GM23338 (cell line): ENCODE results near the gene MSL3B.

ENCODE experiments used
- ATAC-seq: fragments of 200-7000 bp; cut with Tn5 transposase; 3 replicates; pipeline ENCODE4 v1.9.1; 2020
- DNase-seq: peaks from one replicate; pipeline ENCODE4 v3.0.0-alpha.2; 2015; ENCODE audit warnings: low spot score
- H2AFZ ChIP-seq: fragments of 200-600 bp; sonication (generic); 2 replicates; pipeline ENCODE4 v1.8.0; 2016; ENCODE audit warnings: antibody characterized with exemption, mild to moderate bottlenecking, moderate library complexity
- H3F3A ChIP-seq: fragments of 200-600 bp; sonication (generic); replicated peaks from 2 replicates; pipeline ENCODE4 v1.8.0; 2017; ENCODE audit warnings: antibody characterized with exemption, mixed run types, low read depth
- H3K27ac ChIP-seq: fragments of 200-600 bp; sonication (generic); 2 replicates; pipeline ENCODE4 v1.6.1; 2016; ENCODE audit warnings: low read depth
- H3K27me3 ChIP-seq: fragments of 200-600 bp; sonication (generic); 2 replicates; pipeline ENCODE4 v1.8.0; 2016; ENCODE audit warnings: mild to moderate bottlenecking, mixed run types, moderate library complexity; ENCODE audit not compliant: insufficient read depth
- H3K36me3 ChIP-seq: fragments of 200-600 bp; sonication (generic); 2 replicates; pipeline ENCODE4 v1.8.0; 2016; ENCODE audit warnings: mild to moderate bottlenecking; ENCODE audit not compliant: insufficient read depth
- H3K4me1 ChIP-seq: fragments of 200-600 bp; sonication (generic); 2 replicates; pipeline ENCODE4 v1.8.0; 2016; ENCODE audit warnings: mild to moderate bottlenecking, moderate library complexity; ENCODE audit not compliant: insufficient read depth
- H3K4me2 ChIP-seq: fragments of 200-600 bp; sonication (generic); 2 replicates; pipeline ENCODE4 v1.7.1; 2017; ENCODE audit warnings: mixed run types
- H3K4me3 ChIP-seq: fragments of 200-600 bp; sonication (generic); 2 replicates; pipeline ENCODE4 v1.6.1; 2016; ENCODE audit warnings: mixed run types
- H3K79me2 ChIP-seq: fragments of 200-600 bp; sonication (generic); replicated peaks from 2 replicates; pipeline ENCODE4 v1.8.0; 2017; ENCODE audit warnings: mild to moderate bottlenecking; ENCODE audit not compliant: insufficient read depth
- H3K9me2 ChIP-seq: fragments of 200-600 bp; sonication (generic); 2 replicates; pipeline ENCODE4 v1.8.0; 2017; ENCODE audit not compliant: insufficient read depth
- H4K20me1 ChIP-seq: fragments of 200-600 bp; sonication (generic); replicated peaks from 2 replicates; pipeline ENCODE4 v1.8.0; 2017; ENCODE audit warnings: mild to moderate bottlenecking; ENCODE audit not compliant: insufficient read depth
- H3K27ac Mint-ChIP-seq: 2 replicates; pipeline ENCODE4 v1.8.0; 2020; ENCODE audit warnings: inconsistent platforms, mild to moderate bottlenecking, moderate library complexity, mixed read lengths
- H3K27me3 Mint-ChIP-seq: 3 replicates; pipeline ENCODE4 v1.8.0; 2022; ENCODE audit warnings: low read depth, mild to moderate bottlenecking, moderate library complexity, mixed read lengths, inconsistent platforms; ENCODE audit not compliant: insufficient read depth, poor library complexity
- H3K36me3 Mint-ChIP-seq: 3 replicates; pipeline ENCODE4 v1.8.0; 2021; ENCODE audit warnings: low read depth, mild to moderate bottlenecking, inconsistent platforms, moderate library complexity, mixed read lengths
- H3K4me1 Mint-ChIP-seq: 3 replicates; pipeline ENCODE4 v1.8.0; 2020; ENCODE audit warnings: mild to moderate bottlenecking, inconsistent platforms, mixed read lengths
- H3K4me3 Mint-ChIP-seq: 3 replicates; pipeline ENCODE4 v1.8.0; 2021; ENCODE audit warnings: moderate library complexity, mild to moderate bottlenecking, inconsistent platforms, mixed read lengths
- H3K9me3 Mint-ChIP-seq: 3 replicates; pipeline ENCODE4 v1.8.0; 2020; ENCODE audit warnings: moderate library complexity, mild to moderate bottlenecking, inconsistent platforms, mixed read lengths
- CREB1 ChIP-seq: fragments of 250-450 bp; sonication (Bioruptor Pico); IDR thresholded peaks from 2 replicates; pipeline ENCODE4 v1.5.0; 2020; ENCODE audit warnings: low read depth, mild to moderate bottlenecking, moderate library complexity
- ETS1 ChIP-seq: IDR thresholded peaks from 2 replicates; pipeline ENCODE4 v1.6.1; 2016; ENCODE audit warnings: antibody characterized with exemption
- EZH2 ChIP-seq: fragments of 200-600 bp; sonication (generic); IDR thresholded peaks from one replicate; pipeline ENCODE4 v1.8.0; 2017; ENCODE audit warnings: antibody characterized with exemption, mild to moderate bottlenecking, low read depth; ENCODE audit not compliant: unreplicated experiment
- EZH2phosphoT487 ChIP-seq: fragments of 200-600 bp; sonication (generic); IDR thresholded peaks from one replicate; pipeline ENCODE4 v1.8.1; 2018; ENCODE audit warnings: antibody characterized with exemption; ENCODE audit not compliant: unreplicated experiment
- JUNB ChIP-seq: IDR thresholded peaks from one replicate; pipeline ENCODE4 v1.6.1; 2016; ENCODE audit warnings: antibody characterized with exemption; ENCODE audit not compliant: unreplicated experiment
- NANOG ChIP-seq: IDR thresholded peaks from 2 replicates; pipeline ENCODE4 v1.6.1; 2016; ENCODE audit warnings: antibody characterized with exemption, borderline replicate concordance
- POLR2AphosphoS5 ChIP-seq: IDR thresholded peaks from 2 replicates; pipeline ENCODE4 v1.6.1; 2016; ENCODE audit warnings: antibody characterized with exemption, low read depth
- REST ChIP-seq: IDR thresholded peaks from one replicate; pipeline ENCODE4 v1.6.1; 2018; ENCODE audit warnings: antibody characterized with exemption; ENCODE audit not compliant: unreplicated experiment
- STAT1 ChIP-seq: IDR thresholded peaks from one replicate; pipeline ENCODE4 v1.6.1; 2016; ENCODE audit warnings: antibody characterized with exemption; ENCODE audit not compliant: unreplicated experiment
- ZNF114 ChIP-seq: fragments of 250-450 bp; sonication (Bioruptor Pico); IDR thresholded peaks from 2 replicates; pipeline ENCODE4 v1.5.0; 2020; ENCODE audit warnings: mild to moderate bottlenecking, moderate library complexity
- ZNF331 ChIP-seq: fragments of 250-450 bp; sonication (Bioruptor Pico); IDR thresholded peaks from 2 replicates; pipeline ENCODE4 v1.5.0; 2020; ENCODE audit warnings: low read depth, mild to moderate bottlenecking, moderate library complexity
- TF ChIP-seq, protein P1 (sequence below), 2 experiments: fragments of 200-600 bp in 1 of 2; sonication (generic) in 1 of 2; conservative IDR thresholded peaks; 2 replicates each; pipeline versions ENCODE4 v1.5.1 to v1.6.1; 2016 to 2017; ENCODE audit warnings: antibody characterized with exemption in 2 of 2, low read depth in 2 of 2, mild to moderate bottlenecking in 2 of 2, moderate library complexity in 1 of 2
- TF ChIP-seq, protein P2 (sequence below): fragments of 250-450 bp; sonication (Bioruptor Pico); IDR thresholded peaks from 2 replicates; pipeline ENCODE4 v1.5.0; 2020; ENCODE audit warnings: mild to moderate bottlenecking, moderate library complexity

The MSL3B gene

GRCh38 chr2:233829193-233830110 is 38.7 kb downstream of the MSL3B start:
- H4K20me1 ChIP-seq: no peaks in the 10 kb centered on the region; the same call in 1 of the 2 replicates
- H3K27ac ChIP-seq: no peak overlapping the region
- ATAC-seq: no peak
- no peak for TF ChIP-seq ZNF114
- TF ChIP-seq NANOG: no peak
- TF ChIP-seq EZH2phosphoT487: no peak
- TF ChIP-seq, protein P1, sequence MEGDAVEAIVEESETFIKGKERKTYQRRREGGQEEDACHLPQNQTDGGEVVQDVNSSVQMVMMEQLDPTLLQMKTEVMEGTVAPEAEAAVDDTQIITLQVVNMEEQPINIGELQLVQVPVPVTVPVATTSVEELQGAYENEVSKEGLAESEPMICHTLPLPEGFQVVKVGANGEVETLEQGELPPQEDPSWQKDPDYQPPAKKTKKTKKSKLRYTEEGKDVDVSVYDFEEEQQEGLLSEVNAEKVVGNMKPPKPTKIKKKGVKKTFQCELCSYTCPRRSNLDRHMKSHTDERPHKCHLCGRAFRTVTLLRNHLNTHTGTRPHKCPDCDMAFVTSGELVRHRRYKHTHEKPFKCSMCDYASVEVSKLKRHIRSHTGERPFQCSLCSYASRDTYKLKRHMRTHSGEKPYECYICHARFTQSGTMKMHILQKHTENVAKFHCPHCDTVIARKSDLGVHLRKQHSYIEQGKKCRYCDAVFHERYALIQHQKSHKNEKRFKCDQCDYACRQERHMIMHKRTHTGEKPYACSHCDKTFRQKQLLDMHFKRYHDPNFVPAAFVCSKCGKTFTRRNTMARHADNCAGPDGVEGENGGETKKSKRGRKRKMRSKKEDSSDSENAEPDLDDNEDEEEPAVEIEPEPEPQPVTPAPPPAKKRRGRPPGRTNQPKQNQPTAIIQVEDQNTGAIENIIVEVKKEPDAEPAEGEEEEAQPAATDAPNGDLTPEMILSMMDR (conservative IDR thresholded peaks at IDR 0.05; ENCODE audit: low read depth in 2 of 2): no peak
- no peak for TF ChIP-seq CREB1
- TF ChIP-seq JUNB: no peak
- TF ChIP-seq REST: no peak
- no peak for TF ChIP-seq ETS1
- no peak for TF ChIP-seq POLR2AphosphoS5
- no peak for TF ChIP-seq ZNF331 (CRISPR knock-in tag)
- no peak for TF ChIP-seq STAT1
- TF ChIP-seq, protein P2, sequence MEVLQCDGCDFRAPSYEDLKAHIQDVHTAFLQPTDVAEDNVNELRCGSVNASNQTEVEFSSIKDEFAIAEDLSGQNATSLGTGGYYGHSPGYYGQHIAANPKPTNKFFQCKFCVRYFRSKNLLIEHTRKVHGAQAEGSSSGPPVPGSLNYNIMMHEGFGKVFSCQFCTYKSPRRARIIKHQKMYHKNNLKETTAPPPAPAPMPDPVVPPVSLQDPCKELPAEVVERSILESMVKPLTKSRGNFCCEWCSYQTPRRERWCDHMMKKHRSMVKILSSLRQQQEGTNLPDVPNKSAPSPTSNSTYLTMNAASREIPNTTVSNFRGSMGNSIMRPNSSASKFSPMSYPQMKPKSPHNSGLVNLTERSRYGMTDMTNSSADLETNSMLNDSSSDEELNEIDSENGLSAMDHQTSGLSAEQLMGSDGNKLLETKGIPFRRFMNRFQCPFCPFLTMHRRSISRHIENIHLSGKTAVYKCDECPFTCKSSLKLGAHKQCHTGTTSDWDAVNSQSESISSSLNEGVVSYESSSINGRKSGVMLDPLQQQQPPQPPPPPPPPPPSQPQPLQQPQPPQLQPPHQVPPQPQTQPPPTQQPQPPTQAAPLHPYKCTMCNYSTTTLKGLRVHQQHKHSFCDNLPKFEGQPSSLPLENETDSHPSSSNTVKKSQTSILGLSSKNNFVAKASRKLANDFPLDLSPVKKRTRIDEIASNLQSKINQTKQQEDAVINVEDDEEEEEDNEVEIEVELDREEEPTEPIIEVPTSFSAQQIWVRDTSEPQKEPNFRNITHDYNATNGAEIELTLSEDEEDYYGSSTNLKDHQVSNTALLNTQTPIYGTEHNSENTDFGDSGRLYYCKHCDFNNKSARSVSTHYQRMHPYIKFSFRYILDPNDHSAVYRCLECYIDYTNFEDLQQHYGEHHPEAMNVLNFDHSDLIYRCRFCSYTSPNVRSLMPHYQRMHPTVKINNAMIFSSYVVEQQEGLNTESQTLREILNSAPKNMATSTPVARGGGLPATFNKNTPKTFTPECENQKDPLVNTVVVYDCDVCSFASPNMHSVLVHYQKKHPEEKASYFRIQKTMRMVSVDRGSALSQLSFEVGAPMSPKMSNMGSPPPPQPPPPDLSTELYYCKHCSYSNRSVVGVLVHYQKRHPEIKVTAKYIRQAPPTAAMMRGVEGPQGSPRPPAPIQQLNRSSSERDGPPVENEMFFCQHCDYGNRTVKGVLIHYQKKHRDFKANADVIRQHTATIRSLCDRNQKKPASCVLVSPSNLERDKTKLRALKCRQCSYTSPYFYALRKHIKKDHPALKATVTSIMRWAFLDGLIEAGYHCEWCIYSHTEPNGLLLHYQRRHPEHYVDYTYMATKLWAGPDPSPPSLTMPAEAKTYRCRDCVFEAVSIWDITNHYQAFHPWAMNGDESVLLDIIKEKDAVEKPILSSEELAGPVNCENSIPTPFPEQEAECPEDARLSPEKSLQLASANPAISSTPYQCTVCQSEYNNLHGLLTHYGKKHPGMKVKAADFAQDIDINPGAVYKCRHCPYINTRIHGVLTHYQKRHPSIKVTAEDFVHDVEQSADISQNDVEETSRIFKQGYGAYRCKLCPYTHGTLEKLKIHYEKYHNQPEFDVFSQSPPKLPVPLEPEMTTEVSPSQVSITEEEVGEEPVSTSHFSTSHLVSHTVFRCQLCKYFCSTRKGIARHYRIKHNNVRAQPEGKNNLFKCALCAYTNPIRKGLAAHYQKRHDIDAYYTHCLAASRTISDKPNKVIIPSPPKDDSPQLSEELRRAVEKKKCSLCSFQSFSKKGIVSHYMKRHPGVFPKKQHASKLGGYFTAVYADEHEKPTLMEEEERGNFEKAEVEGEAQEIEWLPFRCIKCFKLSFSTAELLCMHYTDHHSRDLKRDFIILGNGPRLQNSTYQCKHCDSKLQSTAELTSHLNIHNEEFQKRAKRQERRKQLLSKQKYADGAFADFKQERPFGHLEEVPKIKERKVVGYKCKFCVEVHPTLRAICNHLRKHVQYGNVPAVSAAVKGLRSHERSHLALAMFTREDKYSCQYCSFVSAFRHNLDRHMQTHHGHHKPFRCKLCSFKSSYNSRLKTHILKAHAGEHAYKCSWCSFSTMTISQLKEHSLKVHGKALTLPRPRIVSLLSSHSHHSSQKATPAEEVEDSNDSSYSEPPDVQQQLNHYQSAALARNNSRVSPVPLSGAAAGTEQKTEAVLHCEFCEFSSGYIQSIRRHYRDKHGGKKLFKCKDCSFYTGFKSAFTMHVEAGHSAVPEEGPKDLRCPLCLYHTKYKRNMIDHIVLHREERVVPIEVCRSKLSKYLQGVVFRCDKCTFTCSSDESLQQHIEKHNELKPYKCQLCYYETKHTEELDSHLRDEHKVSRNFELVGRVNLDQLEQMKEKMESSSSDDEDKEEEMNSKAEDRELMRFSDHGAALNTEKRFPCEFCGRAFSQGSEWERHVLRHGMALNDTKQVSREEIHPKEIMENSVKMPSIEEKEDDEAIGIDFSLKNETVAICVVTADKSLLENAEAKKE: no peak
- no peak for TF ChIP-seq EZH2
- no peaks in the 10 kb centered on the region for H3K9me2 ChIP-seq
- Mint-ChIP-seq H3K4me3 (no peak overlapping the region), H3K27ac (no peak overlapping the region), H3K27me3 (peaks cover 1% of the 10 kb centered on the region), H3K4me1 (peaks cover 4% of the 10 kb centered on the region; the same call in 2 of the 3 replicates), H3K36me3 (peaks cover 5% of the 10 kb centered on the region; the same call in 2 of the 3 replicates), H3K9me3 (peaks cover 3% of the 10 kb centered on the region; the same call in 1 of the 3 replicates)
- no peaks in the 10 kb centered on the region; the same call in 1 of the 2 replicates for H3F3A ChIP-seq
- H3K4me1 ChIP-seq: no peaks in the 10 kb centered on the region
- H2AFZ ChIP-seq: no peak overlapping the region; the same call in 1 of the 2 replicates
- no peak overlapping the region for H3K4me3 ChIP-seq
- no peak overlapping the region for H3K4me2 ChIP-seq
- H3K79me2 ChIP-seq: no peaks in the 10 kb centered on the region
- no peaks in the 10 kb centered on the region for H3K36me3 ChIP-seq
- H3K27me3 ChIP-seq: no peaks in the 10 kb centered on the region
- DNase-seq: no peak
